ENCODE measurements around the gene PRTN3.

PRTN3 gene

GRCh38 chr19:803099-803561 lies 37.7 kb upstream of the PRTN3 start:
- DNase-seq (ENCODE audit: low read depth), result no peak

GRCh38 chr19:803686-804418 lies 36.9 kb upstream of the PRTN3 start:
- no peak for DNase-seq (ENCODE audit: low read depth)

GRCh38 chr19:804419-805165 lies 36.2 kb upstream of the PRTN3 start:
- no peak for DNase-seq (ENCODE audit: low read depth)

DNA sequence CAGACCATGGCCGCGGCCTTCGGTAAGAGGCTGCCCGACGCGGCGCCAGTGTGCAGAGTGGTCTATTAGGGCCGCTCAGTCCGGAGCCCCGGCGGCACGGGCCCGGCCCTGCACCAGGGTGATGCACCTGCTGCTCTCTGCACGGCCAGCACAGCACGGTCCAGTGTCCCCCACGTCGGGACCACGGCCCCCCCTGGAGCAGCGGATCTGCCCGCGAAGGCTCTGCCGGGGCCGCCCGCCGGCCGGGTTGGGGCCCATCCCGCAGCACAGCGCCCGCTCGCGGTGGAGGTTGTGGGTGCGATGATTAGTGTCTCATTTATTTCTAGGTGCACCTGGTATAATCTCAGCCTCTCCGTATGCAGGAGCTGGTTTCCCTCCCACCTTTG lies 35.6 kb upstream of the PRTN3 start:
- DNase-seq (ENCODE audit: low read depth), result no peak

GRCh38 chr19:805600-806550 lies 34.9 kb upstream of the PRTN3 start:
- no peak for DNase-seq (ENCODE audit: low read depth)

- no peak for DNase-seq (ENCODE audit: low read depth)
Measured at GRCh38 chr19:806815-807421, 33.9 kb upstream of the PRTN3 start.

- no peak for DNase-seq (ENCODE audit: low read depth)
Measured at GRCh38 chr19:807627-808422, 33.0 kb upstream of the PRTN3 start.

DNA sequence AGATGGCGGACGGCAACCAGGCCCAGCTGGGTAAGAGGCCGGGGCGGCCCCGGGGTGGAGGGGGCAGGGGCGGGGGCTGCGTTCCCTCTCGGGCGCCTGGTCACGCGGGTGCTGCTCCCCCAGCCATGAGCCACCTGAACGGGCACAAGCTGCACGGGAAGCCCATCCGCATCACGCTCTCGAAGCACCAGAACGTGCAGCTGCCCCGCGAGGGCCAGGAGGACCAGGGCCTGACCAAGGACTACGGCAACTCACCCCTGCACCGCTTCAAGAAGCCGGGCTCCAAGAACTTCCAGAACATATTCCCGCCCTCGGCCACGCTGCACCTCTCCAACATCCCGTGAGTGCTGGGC lies 32.4 kb upstream of the PRTN3 start:
- no peak for DNase-seq (ENCODE audit: low read depth)

GRCh38 chr19:810077-810855 lies 30.5 kb upstream of the PRTN3 start:
- no peak for DNase-seq (ENCODE audit: low read depth)

GRCh38 chr19:810883-811489 lies 29.8 kb upstream of the PRTN3 start:
- no peak for DNase-seq (ENCODE audit: low read depth)

GRCh38 chr19:811506-812048 lies 29.2 kb upstream of the PRTN3 start:
- no peak for DNase-seq (ENCODE audit: low read depth)

DNA sequence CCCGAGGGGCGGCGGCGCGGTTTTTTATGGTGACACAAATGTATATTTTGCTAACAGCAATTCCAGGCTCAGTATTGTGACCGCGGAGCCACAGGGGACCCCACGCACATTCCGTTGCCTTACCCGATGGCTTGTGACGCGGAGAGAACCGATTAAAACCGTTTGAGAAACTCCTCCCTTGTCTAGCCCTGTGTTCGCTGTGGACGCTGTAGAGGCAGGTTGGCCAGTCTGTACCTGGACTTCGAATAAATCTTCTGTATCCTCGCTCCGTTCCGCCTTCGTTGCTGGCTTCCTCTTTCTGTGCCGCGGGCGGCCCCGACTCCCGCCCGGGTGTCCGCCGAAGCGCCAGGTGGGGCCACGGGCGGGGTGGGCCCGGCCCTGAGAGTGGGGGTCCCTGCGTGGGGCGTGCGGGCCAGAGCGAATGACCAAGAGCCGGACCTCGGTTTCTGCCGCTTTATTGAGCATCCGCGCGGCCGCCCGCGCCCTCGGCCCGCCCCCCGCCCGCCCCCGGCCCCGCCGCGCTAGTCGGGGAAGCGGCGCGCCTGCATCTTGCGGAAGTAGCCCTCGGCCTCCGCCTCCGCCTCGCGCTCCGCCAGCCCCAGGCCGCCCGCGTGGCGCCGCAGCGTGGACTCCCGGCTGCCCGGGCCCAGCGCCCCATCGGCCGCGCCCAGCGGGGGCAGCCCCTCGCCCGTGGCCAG lies 28.6 kb upstream of the PRTN3 start:
- no peak for DNase-seq (ENCODE audit: low read depth)

GRCh38 chr19:812747-813218 lies 28.0 kb upstream of the PRTN3 start:
- no peak for DNase-seq (ENCODE audit: low read depth)

DNA sequence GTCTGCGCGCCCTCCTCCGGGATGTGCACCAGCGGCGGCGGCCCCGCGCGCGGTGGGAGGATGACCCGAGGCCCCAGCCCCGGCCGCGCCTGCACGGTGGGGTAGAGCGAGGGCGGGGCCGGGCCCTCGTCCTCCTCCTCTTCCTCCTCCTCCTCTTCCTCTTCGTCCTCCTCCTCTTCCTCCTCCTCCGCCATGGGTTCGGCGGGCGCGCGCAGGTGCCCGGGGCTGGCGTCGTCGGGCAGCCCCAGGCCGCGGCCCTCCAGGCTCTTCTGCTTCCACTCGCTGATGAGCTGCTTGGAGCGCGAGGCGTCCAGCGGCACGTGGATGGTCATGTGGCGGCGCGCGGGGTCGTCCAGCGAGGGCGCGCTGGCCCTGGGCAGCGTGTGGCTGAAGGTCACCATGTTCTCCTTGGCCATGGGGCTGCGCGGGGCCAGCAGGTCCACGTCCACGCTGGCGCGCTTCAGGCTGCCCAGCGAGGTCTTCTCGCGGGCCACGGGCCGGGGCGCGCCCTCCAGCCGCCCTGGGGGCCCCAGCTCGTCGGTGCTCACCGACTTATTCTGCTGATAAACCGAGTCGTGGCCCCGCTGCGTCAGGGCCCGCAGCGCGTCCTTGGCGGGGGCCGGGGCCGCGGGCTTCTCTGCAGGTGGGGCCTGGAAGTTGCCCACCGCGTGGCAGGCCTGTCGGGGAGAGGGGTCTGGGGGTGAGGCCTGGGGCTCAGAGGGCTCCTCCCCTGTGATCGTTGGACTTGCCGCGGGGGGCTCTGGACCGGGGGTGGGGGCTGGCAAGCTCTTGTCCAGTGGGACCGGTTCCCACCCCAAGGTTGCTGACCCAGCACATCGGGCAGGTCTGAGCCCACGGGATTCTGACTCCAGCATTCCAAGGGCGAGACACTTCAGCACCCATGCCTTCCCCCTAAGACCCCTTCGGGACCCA lies 27.3 kb upstream of the PRTN3 start:
- DNase-seq (ENCODE audit: low read depth), result peak; percentile 38

GRCh38 chr19:814152-815078 lies 26.4 kb upstream of the PRTN3 start:
- DNase-seq (ENCODE audit: low read depth), result no peak

GRCh38 chr19:815079-815774 lies 25.6 kb upstream of the PRTN3 start:
- DNase-seq (ENCODE audit: low read depth), result no peak
